GM23338 (cell line): ENCODE data around the gene TBC1D16.

Experiments used
- EZH2 ChIP-seq: fragments of 200-600 bp; sonication (generic); IDR thresholded peaks from one replicate; pipeline ENCODE4 v1.8.0; 2017; ENCODE audit warnings: antibody characterized with exemption, mild to moderate bottlenecking, low read depth; ENCODE audit not compliant: unreplicated experiment
- POLR2AphosphoS5 ChIP-seq: IDR thresholded peaks from 2 replicates; pipeline ENCODE4 v1.6.1; 2016; ENCODE audit warnings: antibody characterized with exemption, low read depth
- TF ChIP-seq, protein P1 (sequence below), 2 experiments: fragments of 200-600 bp in 1 of 2; sonication (generic) in 1 of 2; conservative IDR thresholded peaks; 2 replicates each; pipeline versions ENCODE4 v1.5.1 to v1.6.1; 2016 to 2017; ENCODE audit warnings: antibody characterized with exemption in 2 of 2, low read depth in 2 of 2, mild to moderate bottlenecking in 2 of 2, moderate library complexity in 1 of 2
- TF ChIP-seq, protein P2 (sequence below): IDR thresholded peaks from 2 replicates; pipeline ENCODE4 v1.6.1; 2016; ENCODE audit warnings: antibody characterized with exemption

- TF ChIP-seq, protein P1, sequence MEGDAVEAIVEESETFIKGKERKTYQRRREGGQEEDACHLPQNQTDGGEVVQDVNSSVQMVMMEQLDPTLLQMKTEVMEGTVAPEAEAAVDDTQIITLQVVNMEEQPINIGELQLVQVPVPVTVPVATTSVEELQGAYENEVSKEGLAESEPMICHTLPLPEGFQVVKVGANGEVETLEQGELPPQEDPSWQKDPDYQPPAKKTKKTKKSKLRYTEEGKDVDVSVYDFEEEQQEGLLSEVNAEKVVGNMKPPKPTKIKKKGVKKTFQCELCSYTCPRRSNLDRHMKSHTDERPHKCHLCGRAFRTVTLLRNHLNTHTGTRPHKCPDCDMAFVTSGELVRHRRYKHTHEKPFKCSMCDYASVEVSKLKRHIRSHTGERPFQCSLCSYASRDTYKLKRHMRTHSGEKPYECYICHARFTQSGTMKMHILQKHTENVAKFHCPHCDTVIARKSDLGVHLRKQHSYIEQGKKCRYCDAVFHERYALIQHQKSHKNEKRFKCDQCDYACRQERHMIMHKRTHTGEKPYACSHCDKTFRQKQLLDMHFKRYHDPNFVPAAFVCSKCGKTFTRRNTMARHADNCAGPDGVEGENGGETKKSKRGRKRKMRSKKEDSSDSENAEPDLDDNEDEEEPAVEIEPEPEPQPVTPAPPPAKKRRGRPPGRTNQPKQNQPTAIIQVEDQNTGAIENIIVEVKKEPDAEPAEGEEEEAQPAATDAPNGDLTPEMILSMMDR (conservative IDR thresholded peaks at IDR 0.05; ENCODE audit: low read depth in 2 of 2): 0 out of 4 replicates have a peak, but pooled peaks of 1 of the 2 experiments have one; percentile 11
- no peak for TF ChIP-seq EZH2
- TF ChIP-seq, protein P2, sequence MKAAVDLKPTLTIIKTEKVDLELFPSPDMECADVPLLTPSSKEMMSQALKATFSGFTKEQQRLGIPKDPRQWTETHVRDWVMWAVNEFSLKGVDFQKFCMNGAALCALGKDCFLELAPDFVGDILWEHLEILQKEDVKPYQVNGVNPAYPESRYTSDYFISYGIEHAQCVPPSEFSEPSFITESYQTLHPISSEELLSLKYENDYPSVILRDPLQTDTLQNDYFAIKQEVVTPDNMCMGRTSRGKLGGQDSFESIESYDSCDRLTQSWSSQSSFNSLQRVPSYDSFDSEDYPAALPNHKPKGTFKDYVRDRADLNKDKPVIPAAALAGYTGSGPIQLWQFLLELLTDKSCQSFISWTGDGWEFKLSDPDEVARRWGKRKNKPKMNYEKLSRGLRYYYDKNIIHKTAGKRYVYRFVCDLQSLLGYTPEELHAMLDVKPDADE: 0 out of 2 replicates have a peak, but pooled peaks have one; percentile 11
- TF ChIP-seq POLR2AphosphoS5: peak; percentile 85
Measured at GRCh38 chr17:80035937-80036714, 454 bp upstream of the TBC1D16 start, which contains the start of gene CCDC40.
